Amniotic epithelial cell (primary cell): ENCODE results near the gene C3orf38.
"Not testable (repeated sequence)": the region's sequence is repeated elsewhere in the genome, so short reads cannot be mapped to it uniquely, and the experiment has no call there.

ENCODE experiments used
- DNase-seq: peaks from one replicate; pipeline ENCODE4 v3.0.0-alpha.2; 2010; ENCODE audit warnings: low read depth

The C3orf38 gene

GRCh38 chr3:88152841-88153240, 3.1 kb downstream of the C3orf38 start:
- no peak for DNase-seq

- DNase-seq, result no peak
These were observed 16.7 kb downstream of the C3orf38 start for GRCh38 chr3:88166419-88166971.

DNA sequence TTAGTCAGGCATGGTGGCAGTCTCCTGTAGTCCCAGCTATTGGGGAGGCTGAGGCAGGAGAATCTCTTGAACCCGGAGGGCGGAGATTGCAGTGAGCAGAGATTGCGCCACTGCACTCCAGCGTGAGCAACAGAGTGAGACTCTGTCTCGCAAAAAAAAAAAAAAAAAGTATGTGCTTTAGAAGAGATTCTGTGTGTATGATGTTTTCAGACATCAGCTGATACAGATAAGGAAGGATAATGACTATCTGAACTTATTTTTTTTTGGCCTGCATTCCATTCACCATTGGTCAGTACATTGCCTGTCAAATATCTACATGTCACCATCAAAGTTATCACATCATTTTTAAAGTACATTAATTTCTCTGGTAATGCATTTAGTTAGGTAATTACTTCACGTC, 17.4 kb downstream of the C3orf38 start:
- peak; percentile 67 for DNase-seq

- peak; percentile 76 for DNase-seq
These were observed 17.9 kb downstream of the C3orf38 start for GRCh38 chr3:88167704-88168103.

DNA sequence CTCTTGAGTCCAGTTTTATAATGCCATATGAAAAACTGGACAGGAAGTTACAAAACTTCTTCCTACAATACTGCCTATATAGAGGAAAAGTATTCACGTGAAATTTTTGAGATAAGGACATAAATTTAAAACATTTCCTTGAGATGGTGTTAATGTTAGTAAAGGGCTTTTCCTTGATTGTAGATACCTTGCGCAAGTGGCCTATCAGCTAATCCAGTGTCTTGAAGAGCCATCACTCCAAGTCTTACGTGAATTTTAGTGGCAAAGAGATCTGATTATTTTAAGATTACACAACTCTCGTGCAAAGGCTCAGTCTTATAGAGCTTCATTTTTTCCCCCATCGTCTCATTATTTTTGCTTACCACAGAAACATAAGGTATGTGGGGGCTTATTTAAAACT, 18.4 kb downstream of the C3orf38 start:
- DNase-seq, result peak; percentile 56

- peak; percentile 57 for DNase-seq
These were observed 30.7 kb downstream of the C3orf38 start for GRCh38 chr3:88180398-88180999.

DNA sequence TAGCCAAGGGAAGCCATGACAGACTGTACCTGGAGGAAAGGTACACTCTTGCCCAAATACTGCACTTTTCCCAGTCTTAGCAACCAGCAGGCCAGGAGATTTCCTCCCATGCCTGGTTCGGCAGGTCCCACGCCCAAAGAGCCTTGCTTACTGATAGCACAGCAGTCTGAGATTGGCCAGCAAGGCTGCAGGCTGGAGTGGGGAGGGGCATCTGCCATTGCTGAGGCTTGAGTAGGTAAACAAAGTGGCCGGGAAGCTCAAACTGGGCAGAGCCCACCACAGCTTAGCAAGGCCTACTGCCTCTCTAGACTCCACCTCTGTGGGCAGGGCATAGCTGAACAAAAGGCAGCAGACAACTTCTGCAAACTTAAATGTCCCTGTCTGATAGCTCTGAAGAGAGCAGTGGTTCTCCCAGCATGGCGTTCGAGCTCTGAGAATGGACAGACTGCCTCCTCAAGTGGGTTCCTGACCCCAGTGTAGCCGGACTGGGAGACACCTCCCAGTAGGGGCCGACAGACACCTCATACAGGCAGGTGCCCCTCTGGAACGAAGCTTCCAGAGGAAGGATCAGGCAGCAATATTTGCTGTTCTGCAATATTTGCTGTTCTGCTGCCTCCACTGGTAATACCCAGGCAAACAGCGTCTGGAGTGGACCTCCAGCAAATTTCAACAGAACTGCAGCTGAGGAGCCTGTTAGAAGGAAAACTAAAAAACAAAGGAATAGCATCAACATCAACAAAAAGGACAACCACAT, 32.6 kb downstream of the C3orf38 start:
- DNase-seq, result not testable (repeated sequence)

- DNase-seq, result no peak
These were observed 38.7 kb downstream of the C3orf38 start for GRCh38 chr3:88188436-88188835.

DNA sequence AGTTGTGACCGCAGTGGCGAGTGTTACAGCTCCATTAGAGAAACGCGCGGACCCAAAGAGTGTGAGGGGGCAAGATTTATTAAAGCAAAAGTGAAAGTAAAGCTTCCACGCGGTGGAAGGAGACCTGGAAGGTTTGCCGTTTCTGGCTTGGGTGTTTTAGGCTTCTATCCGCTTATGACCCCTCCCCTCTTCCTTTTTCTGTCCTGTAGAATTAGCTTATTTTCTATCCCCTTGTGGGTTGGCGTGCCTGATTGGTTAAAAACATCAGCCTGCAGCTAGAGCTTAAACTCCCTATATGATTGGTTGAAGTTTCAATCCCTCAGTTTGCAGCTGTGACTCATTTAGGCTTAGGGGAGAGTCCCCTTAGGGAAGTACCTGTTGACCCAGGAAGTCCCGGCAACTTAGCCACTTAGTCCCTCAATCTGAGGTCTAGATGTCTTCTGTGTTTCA, 39.6 kb downstream of the C3orf38 start:
- no peak for DNase-seq

- no peak for DNase-seq
These were observed 42.2 kb downstream of the C3orf38 start for GRCh38 chr3:88191872-88192409.

DNA sequence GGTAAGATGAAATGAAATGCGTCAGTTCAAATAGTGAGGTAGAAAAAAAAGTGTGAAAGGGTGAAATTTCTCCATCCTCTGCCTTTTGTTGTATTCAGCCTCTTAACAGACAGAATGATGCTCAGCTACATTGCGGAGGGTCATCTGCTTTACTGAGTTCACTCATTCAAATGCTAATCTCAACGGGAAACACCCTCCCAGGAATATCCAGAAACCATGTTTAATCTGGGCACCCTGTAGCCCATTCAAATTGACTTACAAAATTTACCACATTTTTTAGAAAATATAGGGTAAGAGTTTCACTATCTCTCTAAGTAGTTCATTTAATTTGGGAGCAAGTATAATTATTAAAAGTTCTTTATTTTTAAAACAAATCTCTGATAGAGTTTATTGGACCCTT, 42.9 kb downstream of the C3orf38 start:
- no peak for DNase-seq

- peak; percentile 62 for DNase-seq
These were observed 46.2 kb downstream of the C3orf38 start for GRCh38 chr3:88195951-88196434.

DNA sequence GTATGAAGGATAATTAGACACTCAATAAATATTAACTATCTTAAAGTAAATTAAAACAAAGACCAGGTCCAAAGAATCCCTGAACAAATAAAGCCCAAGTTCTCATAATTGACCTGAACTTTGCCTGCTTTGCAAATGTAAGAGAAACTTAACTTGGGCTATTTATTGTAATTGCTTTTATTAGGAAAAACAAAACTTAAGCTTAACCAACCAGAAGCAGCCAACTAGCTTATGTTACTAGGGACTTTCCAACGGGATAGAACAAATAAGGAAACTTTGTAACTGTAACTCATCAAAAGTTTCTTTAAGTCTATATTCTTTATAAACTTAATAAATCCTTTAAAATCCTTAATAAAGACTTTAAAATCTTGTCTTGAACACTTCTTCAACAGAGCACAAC, 48.4 kb downstream of the C3orf38 start:
- DNase-seq, result no peak

- DNase-seq, result peak; percentile 64
These were observed 53.9 kb downstream of the C3orf38 start for GRCh38 chr3:88203642-88204055.
